ENCODE measurements around the gene SLC9A9. TPM values are rescaled to one million over a fixed set of nuclear protein-coding genes. Genes with fewer than 3 reads are reported as not detected.
"Not testable (repeated sequence)": the region's sequence is repeated elsewhere in the genome, so short reads cannot be mapped to it uniquely, and the experiment has no call there.

The SLC9A9 gene
- total RNA-seq, 1 donor = 3.5 TPM

DNA sequence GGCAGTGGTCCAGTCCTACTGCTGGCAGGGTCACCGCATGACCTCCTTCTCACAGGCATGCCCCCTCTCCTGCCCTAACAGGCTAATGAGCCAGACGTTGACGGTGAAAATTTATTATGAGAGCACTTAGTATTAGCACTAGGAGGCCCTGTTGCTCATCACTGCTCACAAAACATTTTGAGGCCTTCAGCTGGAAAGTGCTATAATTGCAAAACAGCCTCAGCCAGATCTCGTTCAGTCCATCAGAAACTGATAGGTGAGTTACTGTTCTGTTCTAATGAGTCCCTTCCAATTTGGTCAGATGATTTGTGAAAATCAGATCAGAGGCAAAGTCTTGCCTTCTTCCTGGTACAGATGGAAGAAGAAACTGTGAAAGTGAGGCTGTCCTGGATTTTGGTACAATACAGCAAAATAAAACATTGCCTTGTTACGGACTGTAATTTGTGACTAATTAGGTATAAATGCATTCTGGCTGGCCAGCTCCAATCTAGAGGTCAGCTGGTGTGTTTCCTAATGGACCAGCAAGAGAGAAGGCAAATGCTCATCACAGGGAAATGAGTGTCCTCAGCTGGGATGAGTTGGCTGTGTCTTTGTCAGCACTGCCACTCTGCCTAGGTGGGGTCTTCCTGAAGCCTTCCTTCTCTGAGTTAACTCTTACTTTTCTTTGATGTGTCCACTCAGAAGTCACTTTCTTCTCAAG is 411.9 kb downstream of the SLC9A9 start:
- no peak overlapping the region for H3K4me3 ChIP-seq (ENCODE audit: low read depth, low read length)
- peak; percentile 64 for DNase-seq (ENCODE audit: low read depth)
- TF ChIP-seq, protein P1, sequence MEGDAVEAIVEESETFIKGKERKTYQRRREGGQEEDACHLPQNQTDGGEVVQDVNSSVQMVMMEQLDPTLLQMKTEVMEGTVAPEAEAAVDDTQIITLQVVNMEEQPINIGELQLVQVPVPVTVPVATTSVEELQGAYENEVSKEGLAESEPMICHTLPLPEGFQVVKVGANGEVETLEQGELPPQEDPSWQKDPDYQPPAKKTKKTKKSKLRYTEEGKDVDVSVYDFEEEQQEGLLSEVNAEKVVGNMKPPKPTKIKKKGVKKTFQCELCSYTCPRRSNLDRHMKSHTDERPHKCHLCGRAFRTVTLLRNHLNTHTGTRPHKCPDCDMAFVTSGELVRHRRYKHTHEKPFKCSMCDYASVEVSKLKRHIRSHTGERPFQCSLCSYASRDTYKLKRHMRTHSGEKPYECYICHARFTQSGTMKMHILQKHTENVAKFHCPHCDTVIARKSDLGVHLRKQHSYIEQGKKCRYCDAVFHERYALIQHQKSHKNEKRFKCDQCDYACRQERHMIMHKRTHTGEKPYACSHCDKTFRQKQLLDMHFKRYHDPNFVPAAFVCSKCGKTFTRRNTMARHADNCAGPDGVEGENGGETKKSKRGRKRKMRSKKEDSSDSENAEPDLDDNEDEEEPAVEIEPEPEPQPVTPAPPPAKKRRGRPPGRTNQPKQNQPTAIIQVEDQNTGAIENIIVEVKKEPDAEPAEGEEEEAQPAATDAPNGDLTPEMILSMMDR (IDR thresholded peaks at IDR 0.05; ENCODE audit: insufficient read depth, low read depth, low read length) = peak; percentile 14

DNA sequence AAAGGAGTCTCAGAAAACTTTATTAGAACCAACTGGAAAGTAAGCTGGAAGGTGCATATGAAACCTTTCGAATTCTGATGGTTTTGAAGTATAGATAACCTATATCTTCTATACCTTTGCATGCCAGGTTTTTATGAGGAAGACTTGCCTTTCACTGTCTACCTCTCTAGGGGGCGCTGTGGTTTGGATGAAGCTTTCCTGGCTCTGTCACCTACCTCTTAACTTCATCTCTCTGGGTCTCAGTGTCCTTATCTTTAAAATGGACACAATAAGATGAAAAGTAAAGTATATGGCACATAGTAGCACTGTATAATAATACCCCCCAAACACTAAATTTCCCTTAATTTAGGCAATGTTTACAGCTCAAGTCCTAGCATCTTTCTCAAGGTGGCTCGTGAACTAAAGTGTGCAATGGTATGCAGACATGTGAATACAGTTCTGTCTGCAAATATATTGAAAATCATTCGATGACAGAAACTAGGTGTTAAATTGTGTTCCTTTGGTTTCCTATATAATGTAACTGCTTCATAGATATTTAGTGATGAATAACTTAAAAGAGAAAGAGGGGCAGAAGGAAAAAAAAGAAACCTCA is 414.4 kb downstream of the SLC9A9 start:
- TF ChIP-seq, protein P1 (IDR thresholded peaks at IDR 0.05; ENCODE audit: insufficient read depth, low read depth, low read length) = peak; percentile 43
- no peak overlapping the region for H3K4me3 ChIP-seq (ENCODE audit: low read depth, low read length)
- no peak for DNase-seq (ENCODE audit: low read depth)

DNA sequence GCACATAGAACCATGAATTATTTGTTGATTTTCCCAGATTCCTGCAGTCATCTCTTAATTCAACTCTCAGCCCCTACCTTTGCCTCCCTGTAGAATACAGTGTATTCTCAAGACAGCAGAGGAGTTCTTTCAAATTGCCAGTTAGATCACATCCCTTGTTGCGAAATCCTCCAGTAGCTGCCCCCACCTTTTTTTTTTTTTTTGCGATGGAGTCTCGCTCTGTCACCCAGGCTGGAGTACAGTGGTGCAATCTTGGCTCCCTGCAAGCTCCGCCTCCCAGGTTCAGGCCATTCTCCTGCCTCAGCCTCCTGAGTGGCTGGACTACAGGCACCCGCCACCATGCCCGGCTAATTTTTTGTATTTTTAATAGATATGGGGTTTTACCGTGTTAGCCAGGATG is 417.0 kb downstream of the SLC9A9 start:
- not testable (repeated sequence) for H3K4me3 ChIP-seq (ENCODE audit: low read depth, low read length)
- DNase-seq (ENCODE audit: low read depth) = peak; percentile 43

DNA sequence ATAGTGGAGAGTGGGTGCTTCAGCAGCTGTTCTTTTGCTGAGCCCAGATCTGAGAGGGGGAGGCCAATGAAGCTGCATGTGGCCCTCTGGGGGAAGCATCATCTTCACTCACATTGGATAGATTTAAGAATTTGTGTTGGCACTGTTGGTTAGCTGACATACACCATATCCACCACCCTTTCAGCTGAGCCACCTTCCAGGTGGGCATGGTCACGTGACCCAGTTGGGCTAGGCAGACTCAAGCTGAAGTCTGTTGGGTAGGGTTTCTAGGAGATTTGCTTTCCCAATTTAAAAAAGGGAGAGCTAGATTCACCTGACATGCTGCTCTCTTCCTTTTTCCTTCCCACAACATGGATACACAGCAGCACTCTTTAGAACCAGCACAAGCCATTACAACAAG is 417.7 kb downstream of the SLC9A9 start:
- TF ChIP-seq, protein P1 (IDR thresholded peaks at IDR 0.05; ENCODE audit: insufficient read depth, low read depth, low read length) = no peak
- DNase-seq (ENCODE audit: low read depth) = no peak

DNA sequence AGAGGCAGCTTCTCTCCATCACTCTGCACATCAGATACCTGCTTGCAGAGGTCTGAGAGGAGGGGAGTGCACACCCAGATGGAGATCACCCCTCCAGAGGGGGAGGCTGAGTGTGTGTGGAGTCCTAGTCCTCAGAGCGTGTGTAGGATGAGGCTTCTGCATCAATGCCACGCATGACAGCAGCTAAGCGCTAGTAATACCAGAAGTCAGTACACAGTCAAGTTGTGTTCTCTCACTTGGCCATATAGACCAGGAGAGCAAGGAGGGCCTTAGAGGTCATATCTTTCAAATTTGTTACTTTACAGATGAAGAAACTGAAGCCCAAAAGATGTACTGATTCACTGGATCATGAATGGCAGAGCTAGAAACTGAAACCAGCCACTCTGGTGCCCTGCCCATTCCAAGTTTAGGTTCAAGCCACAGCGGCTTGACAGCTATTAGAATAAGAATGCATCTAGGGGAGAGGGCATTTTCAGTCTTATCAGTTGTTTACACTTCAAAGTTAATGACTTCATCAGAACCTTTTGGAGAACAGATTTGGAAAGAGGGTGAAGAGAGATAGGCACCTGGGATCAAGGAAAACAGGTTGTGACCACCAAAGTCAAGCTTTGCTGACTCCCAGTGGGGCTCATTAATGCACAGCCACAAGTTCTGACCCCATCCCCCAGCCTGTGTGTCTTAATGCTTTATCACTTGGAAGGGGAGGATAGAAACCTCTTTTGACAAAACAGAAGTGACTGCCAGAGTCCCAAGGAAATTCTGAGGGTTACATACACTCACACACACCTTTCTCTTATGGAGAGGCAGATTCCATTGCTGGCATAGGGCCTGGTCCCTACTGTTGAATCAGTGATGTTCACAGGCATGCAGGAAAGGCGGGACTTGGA is 418.4 kb downstream of the SLC9A9 start:
- DNase-seq (ENCODE audit: low read depth) = peak; percentile 29
- H3K4me3 ChIP-seq (ENCODE audit: low read depth, low read length) = no peak overlapping the region
- TF ChIP-seq, protein P1 (IDR thresholded peaks at IDR 0.05; ENCODE audit: insufficient read depth, low read depth, low read length) = no peak

More for the DNA sequence above, 417.7 kb downstream of the SLC9A9 start:
- H3K4me3 ChIP-seq (ENCODE audit: low read depth, low read length) = no peak overlapping the region

DNA sequence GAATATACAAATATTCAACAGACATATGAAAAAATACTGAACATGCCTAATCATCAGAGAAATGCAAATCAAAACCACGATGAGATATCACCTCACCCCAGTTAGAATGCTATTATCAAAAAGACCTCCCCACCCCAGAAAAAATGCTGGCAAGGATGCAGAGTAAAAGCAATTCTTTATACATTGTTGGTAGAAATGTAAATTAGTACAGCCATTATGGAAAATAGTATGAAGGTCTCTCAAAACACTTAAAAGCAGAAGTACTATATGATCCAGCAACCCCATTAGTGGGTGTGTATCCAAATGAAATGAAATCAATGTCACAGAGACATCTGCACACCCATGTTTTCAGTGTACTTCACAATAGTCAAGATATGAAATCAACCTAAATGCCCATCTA is 420.0 kb downstream of the SLC9A9 start:
- no peak for DNase-seq (ENCODE audit: low read depth)
- no peak overlapping the region for H3K4me3 ChIP-seq (ENCODE audit: low read depth, low read length)
- TF ChIP-seq, protein P1 (IDR thresholded peaks at IDR 0.05; ENCODE audit: insufficient read depth, low read depth, low read length) = no peak

DNA sequence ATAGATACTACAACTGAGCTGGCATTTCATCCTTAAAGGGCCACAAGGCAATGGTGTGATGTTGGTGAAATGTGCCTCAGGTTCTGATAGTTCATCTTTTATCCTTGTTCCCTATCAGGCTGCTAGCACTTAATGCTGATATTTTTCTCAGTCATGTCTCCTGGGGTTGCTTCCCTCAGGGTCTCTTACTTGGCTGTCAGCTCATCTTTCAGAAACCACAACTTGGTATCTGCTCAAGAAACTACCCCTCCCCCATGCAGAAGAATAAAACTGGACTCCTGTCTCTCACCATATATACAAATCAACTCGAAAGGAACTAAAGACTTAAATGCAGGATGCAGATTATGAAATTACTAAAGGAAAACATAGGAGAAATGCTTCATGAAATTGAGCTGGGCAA is 420.6 kb downstream of the SLC9A9 start:
- no peak for DNase-seq (ENCODE audit: low read depth)

More for the DNA sequence above, 420.6 kb downstream of the SLC9A9 start:
- TF ChIP-seq, protein P1 (IDR thresholded peaks at IDR 0.05; ENCODE audit: insufficient read depth, low read depth, low read length) = no peak
- H3K4me3 ChIP-seq (ENCODE audit: low read depth, low read length) = no peak overlapping the region
